Endothelial cell of umbilical vein (primary cell): ENCODE results near the gene CLN3. TPM values are rescaled to one million over a fixed set of nuclear protein-coding genes. Genes with fewer than 3 reads are reported as not detected.

Source experiments
- BruUV-seq: library from RNA; stranded (reverse); fragments of 400-500 nt; replicated peaks from 2 replicates; lab custom pipeline; 2021; lab: Mats Ljungman, UMichigan
- CTCF ChIA-PET: fragments of 300-600, 350-600 bp; sonication (Branson Sonifier 250); formaldehyde crosslinking; loops from one replicate; lab custom pipeline; 2021; ENCODE audit warnings: antibody characterized with exemption, inconsistent platforms; lab: Charles Lee
- POLR2A ChIA-PET: fragments of 300-600, 350-600 bp; sonication (Branson Sonifier 250); formaldehyde crosslinking; loops from one replicate; lab custom pipeline; 2021; ENCODE audit warnings: antibody characterized with exemption, inconsistent platforms; lab: Charles Lee
- DNase-seq: peaks from one replicate; pipeline ENCODE4 v3.0.0-alpha.2; 2011; ENCODE audit warnings: low read depth, low spot score
- FAIRE-seq: peaks from 2 replicates; lab custom pipeline; 2011; peaks lifted over from hg19 to GRCh38; lab: Jason Lieb, UNC
- H2AFZ ChIP-seq: 2 replicates; pipeline ENCODE4 v1.6.0; 2012; ENCODE audit warnings: low read depth, low read length, control low read depth, inconsistent platforms
- H3K27ac ChIP-seq: 2 replicates; pipeline ENCODE4 v1.5.1; 2011; ENCODE audit warnings: low read depth, mild to moderate bottlenecking, control low read depth, low read length, moderate library complexity; ENCODE audit not compliant: insufficient read depth
- H3K27me3 ChIP-seq, 2 experiments: 2 replicates each; pipeline versions ENCODE4 v1.6.0 to v1.6.1; 2011; ENCODE audit warnings: low read length in 2 of 2, mixed read lengths in 1 of 2; ENCODE audit not compliant: control insufficient read depth in 2 of 2, insufficient read depth in 2 of 2
- H3K36me3 ChIP-seq, 2 experiments: 2 replicates in 1 of 2; 3 replicates in 1 of 2; pipeline ENCODE4 v1.5.1; 2011; ENCODE audit warnings: low read length in 2 of 2, mild to moderate bottlenecking in 1 of 2, moderate library complexity in 1 of 2; ENCODE audit not compliant: control insufficient read depth in 2 of 2, insufficient read depth in 2 of 2; ENCODE audit errors: extremely low read depth in 1 of 2
- H3K4me1 ChIP-seq: 3 replicates; pipeline ENCODE4 v1.5.1; 2011; ENCODE audit warnings: mild to moderate bottlenecking, low read length; ENCODE audit not compliant: control insufficient read depth, insufficient read depth; ENCODE audit errors: extremely low read depth
- H3K4me2 ChIP-seq: 2 replicates; pipeline ENCODE4 v1.6.1; 2011; ENCODE audit warnings: low read length, control low read depth, mixed read lengths; ENCODE audit not compliant: insufficient read depth
- H3K4me3 ChIP-seq, 3 experiments: fragments of 200-600 bp in 1 of 3; sonication (generic), shearing (Covaris generic) in 1 of 3; replicated peaks in 1 of 3; 2 replicates each; pipeline ENCODE4 v1.5.1; 2011 to 2016; ENCODE audit warnings: control low read depth in 3 of 3, low read length in 3 of 3, mild to moderate bottlenecking in 2 of 3, inconsistent platforms in 1 of 3, low read depth in 1 of 3, moderate library complexity in 1 of 3; ENCODE audit not compliant: insufficient read depth in 1 of 3
- H3K79me2 ChIP-seq: 2 replicates; pipeline ENCODE4 v1.6.0; 2012; ENCODE audit warnings: low read length, inconsistent platforms; ENCODE audit not compliant: control insufficient read depth, insufficient read depth
- H3K9ac ChIP-seq: replicated peaks from 2 replicates; pipeline ENCODE3; 2011; ENCODE audit warnings: low read length, control low read depth; ENCODE audit not compliant: insufficient read depth; ENCODE audit errors: extremely low read depth
- H3K9me1 ChIP-seq: replicated peaks from 3 replicates; pipeline ENCODE4 v1.6.0; 2011; ENCODE audit warnings: mild to moderate bottlenecking, low read length; ENCODE audit not compliant: control insufficient read depth, insufficient read depth; ENCODE audit errors: extremely low read depth
- H3K9me3 ChIP-seq: replicated peaks from 2 replicates; pipeline ENCODE4 v1.5.1; 2012; ENCODE audit warnings: low read length, inconsistent platforms; ENCODE audit not compliant: control insufficient read depth, insufficient read depth
- H4K20me1 ChIP-seq: replicated peaks from 2 replicates; pipeline ENCODE3; 2011; ENCODE audit warnings: mild to moderate bottlenecking, low read length; ENCODE audit not compliant: control insufficient read depth, insufficient read depth; ENCODE audit errors: extremely low read depth
- EZH2 ChIP-seq: IDR thresholded peaks from 2 replicates; pipeline ENCODE4 v1.6.1; 2012; ENCODE audit warnings: borderline replicate concordance, low read depth, mild to moderate bottlenecking, moderate library complexity, low read length, inconsistent platforms; ENCODE audit not compliant: severe bottlenecking
- FOS ChIP-seq: IDR thresholded peaks from 2 replicates; pipeline ENCODE4 v1.6.1; 2011; ENCODE audit warnings: mild to moderate bottlenecking, low read length, moderate library complexity, borderline replicate concordance; ENCODE audit not compliant: insufficient read depth
- GATA2 ChIP-seq: IDR thresholded peaks from 2 replicates; pipeline ENCODE4 v1.7.0; 2011; ENCODE audit warnings: low read depth, mild to moderate bottlenecking, moderate library complexity, mixed read lengths, low read length; ENCODE audit not compliant: insufficient read length, insufficient read depth
- JUN ChIP-seq: IDR thresholded peaks from 2 replicates; pipeline ENCODE4 v1.6.1; 2011; ENCODE audit warnings: borderline replicate concordance, low read depth; ENCODE audit not compliant: insufficient read length, insufficient read depth
- MAX ChIP-seq: IDR thresholded peaks from 2 replicates; pipeline ENCODE4 v1.6.1; 2011; ENCODE audit not compliant: insufficient read depth, insufficient read length
- MYC ChIP-seq: IDR thresholded peaks from one replicate; pipeline ENCODE4 v1.6.1; 2011; ENCODE audit warnings: mild to moderate bottlenecking, low read depth, low read length
- POLR2A ChIP-seq: IDR thresholded peaks from 2 replicates; pipeline ENCODE4 v1.6.1; 2012; ENCODE audit warnings: low read depth, mild to moderate bottlenecking, control low read depth, low read length
- POLR2AphosphoS5 ChIP-seq: IDR thresholded peaks from 2 replicates; pipeline ENCODE4 v1.6.1; 2012; ENCODE audit warnings: low read depth, mild to moderate bottlenecking, control low read depth, low read length, moderate library complexity; ENCODE audit not compliant: insufficient read depth
- dilution Hi-C: fragments of 300-500 bp; cut with MboI; formaldehyde crosslinking; loops from one replicate; pipeline ENCODE4 v1.15.0; 2019; ENCODE audit warnings: low sequenced_read_pairs; ENCODE audit not compliant: extremely low pct_ligation_motif_present
- intact Hi-C: fragments of 100-400 bp; cut with micrococcal nuclease; formaldehyde crosslinking; loops from one replicate; pipeline ENCODE4 v1.10.0; 2022
- polyA plus RNA-seq, 4 experiments: library from polyadenylated mRNA; depleted of rRNA in 3 of 4; stranded (reverse) in 3 of 4; unstranded in 1 of 4; fragments of >200 nt; gene quantifications; 2 replicates each; pipeline versions ENCODE4 v1.2.1 to v1.2.3, GENCODE V29; 2011 to 2012; ENCODE audit warnings: missing spikeins in 1 of 4
- total RNA-seq: library from RNA; stranded (reverse); gene quantifications from 2 replicates; pipeline ENCODE4 v1.2.3, GENCODE V29; 2021
- TF ChIP-seq, protein P1 (sequence below), 2 donors: IDR thresholded peaks; 1 replicate in 1 of 2; 2 replicates in 1 of 2; pipeline ENCODE4 v1.5.1; 2011; ENCODE audit warnings: low read length in 2 of 2, mild to moderate bottlenecking in 2 of 2, moderate library complexity in 2 of 2, control low read depth in 1 of 2, inconsistent platforms in 1 of 2, low read depth in 1 of 2; ENCODE audit not compliant: insufficient read depth in 1 of 2; ENCODE audit errors: extremely low read depth in 1 of 2

Gene CLN3
- total and polyA plus RNA-seq, 2 donors (not counting 3 experiments of a cell fraction or from before 2014, with no cell fraction given) = 40.2 to 76.1 TPM

DNA sequence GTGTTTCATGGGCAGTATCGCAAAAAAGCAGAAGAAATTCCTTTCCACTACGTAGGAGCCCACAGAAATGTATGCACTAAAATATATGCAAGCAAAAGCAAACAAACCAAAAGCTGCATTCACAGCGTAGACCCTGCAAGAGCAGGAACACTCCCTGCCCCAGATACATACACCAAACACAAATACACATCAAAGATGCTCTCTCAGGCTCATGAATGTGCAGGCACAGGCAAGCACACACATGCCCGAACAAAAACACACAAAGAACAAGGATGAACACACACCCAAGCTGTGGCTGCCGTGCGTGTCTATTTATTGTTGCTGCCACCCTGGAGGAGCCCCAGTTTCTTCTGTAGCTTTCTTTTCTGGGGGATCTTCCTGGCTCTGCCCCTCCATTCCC lies 45.2 kb upstream of the CLN3 start:
- intact Hi-C loops = no loop called here
- DNase-seq = no peak
- H3K4me2 ChIP-seq = no peak overlapping the region
- H3K9me1 ChIP-seq = no peaks in the 10 kb centered on the region
- ChIA-PET POLR2A (no interaction called here), CTCF (no interaction called here)
- H3K9ac ChIP-seq = no peak overlapping the region
- no peaks in the 10 kb centered on the region for H3K4me1 ChIP-seq
- peaks cover 0 to 2% of the 10 kb centered on the region in 2 experiments for H3K27me3 ChIP-seq
- dilution Hi-C loops = no loop called here
- BruUV-seq = no TSS peak
- H3K79me2 ChIP-seq = no peaks in the 10 kb centered on the region
- no peaks in the 10 kb centered on the region for H4K20me1 ChIP-seq
- no peak for FAIRE-seq
- H3K36me3 ChIP-seq = no peaks in the 10 kb centered on the region
- no peaks in the 10 kb centered on the region for H3K9me3 ChIP-seq
- H2AFZ ChIP-seq = no peak overlapping the region
- TF ChIP-seq JUN = no peak
- TF ChIP-seq MAX = no peak
- TF ChIP-seq POLR2AphosphoS5 = no peak
- no peak for TF ChIP-seq MYC
- no peak for TF ChIP-seq POLR2A
- TF ChIP-seq, protein P1, sequence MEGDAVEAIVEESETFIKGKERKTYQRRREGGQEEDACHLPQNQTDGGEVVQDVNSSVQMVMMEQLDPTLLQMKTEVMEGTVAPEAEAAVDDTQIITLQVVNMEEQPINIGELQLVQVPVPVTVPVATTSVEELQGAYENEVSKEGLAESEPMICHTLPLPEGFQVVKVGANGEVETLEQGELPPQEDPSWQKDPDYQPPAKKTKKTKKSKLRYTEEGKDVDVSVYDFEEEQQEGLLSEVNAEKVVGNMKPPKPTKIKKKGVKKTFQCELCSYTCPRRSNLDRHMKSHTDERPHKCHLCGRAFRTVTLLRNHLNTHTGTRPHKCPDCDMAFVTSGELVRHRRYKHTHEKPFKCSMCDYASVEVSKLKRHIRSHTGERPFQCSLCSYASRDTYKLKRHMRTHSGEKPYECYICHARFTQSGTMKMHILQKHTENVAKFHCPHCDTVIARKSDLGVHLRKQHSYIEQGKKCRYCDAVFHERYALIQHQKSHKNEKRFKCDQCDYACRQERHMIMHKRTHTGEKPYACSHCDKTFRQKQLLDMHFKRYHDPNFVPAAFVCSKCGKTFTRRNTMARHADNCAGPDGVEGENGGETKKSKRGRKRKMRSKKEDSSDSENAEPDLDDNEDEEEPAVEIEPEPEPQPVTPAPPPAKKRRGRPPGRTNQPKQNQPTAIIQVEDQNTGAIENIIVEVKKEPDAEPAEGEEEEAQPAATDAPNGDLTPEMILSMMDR (IDR thresholded peaks at IDR 0.05; ENCODE audit: extremely low read depth in 1 of 2, insufficient read depth in 1 of 2, low read depth in 1 of 2, low read length in 2 of 2) = no peak
- TF ChIP-seq FOS = no peak
- no peak for TF ChIP-seq EZH2
- TF ChIP-seq GATA2 = no peak
- H3K27ac ChIP-seq = no peak overlapping the region
- no peak overlapping the region for H3K4me3 ChIP-seq
